ENCODE results near the gene CERK. TPM values are rescaled to one million over a fixed set of nuclear protein-coding genes. Genes with fewer than 3 reads are reported as not detected.

The CERK gene
- total and polyA plus RNA-seq, 2 of the 13 experiments (the other 11 are each of a cell fraction or from before 2014, with no cell fraction given): 40.3 to 41.9 TPM

GRCh38 chr22:46774253-46774979, 36.4 kb upstream of the CERK start (continued):
- TF ChIP-seq PATZ1 (CRISPR knock-in tag; IDR thresholded peaks at IDR 0.05): no peak
- TF ChIP-seq ZNF770 (CRISPR knock-in tag; IDR thresholded peaks at IDR 0.05): 0 out of 2 replicates have a peak, but pooled peaks have one; percentile 12
- TF ChIP-seq ZBTB10 (CRISPR knock-in tag; IDR thresholded peaks at IDR 0.05; ENCODE audit: borderline replicate concordance): 0 out of 2 replicates have a peak, but pooled peaks have one; percentile 37
- TF ChIP-seq ZBTB1 (CRISPR knock-in tag; IDR thresholded peaks at IDR 0.05; ENCODE audit: borderline replicate concordance): 0 out of 2 replicates have a peak, but pooled peaks have one; percentile 48
- no peak for TF ChIP-seq ZBTB8A (CRISPR knock-in tag; IDR thresholded peaks at IDR 0.05; ENCODE audit: borderline replicate concordance, low read depth)
- TF ChIP-seq MAZ (IDR thresholded peaks at IDR 0.05; ENCODE audit: borderline replicate concordance, low read depth, low read length): 0 out of 2 replicates have a peak, but pooled peaks have one; percentile 7
- no peak for TF ChIP-seq MAZ (CRISPR knock-in tag; IDR thresholded peaks at IDR 0.05; ENCODE audit: low read depth)
- no peak for TF ChIP-seq ZNF576 (CRISPR knock-in tag; IDR thresholded peaks at IDR 0.05)
- no peak for TF ChIP-seq AGO1 (IDR thresholded peaks at IDR 0.05; ENCODE audit: low read depth, low read length, poor library complexity, severe bottlenecking)
- TF ChIP-seq THAP9 (CRISPR knock-in tag; IDR thresholded peaks at IDR 0.05; ENCODE audit: borderline replicate concordance): 0 out of 2 replicates have a peak, but pooled peaks have one; percentile 11
- TF ChIP-seq ZNF558 (CRISPR knock-in tag; IDR thresholded peaks at IDR 0.05; ENCODE audit: borderline replicate concordance): peak; percentile 46; the same call in 1 of the 2 replicates
- peak; percentile 60 for TF ChIP-seq ZFX (CRISPR knock-in tag; IDR thresholded peaks at IDR 0.05; ENCODE audit: low read depth)

Measured in HepG2 (cell line).